Breast epithelium (tissue), 3 donors: ENCODE data around the gene PCDH15.

Source experiments
- POLR2A ChIP-seq: fragments of 450-650 bp; IDR thresholded peaks from one replicate; pipeline ENCODE4 v1.6.1; 2016; ENCODE audit warnings: antibody characterized with exemption, mild to moderate bottlenecking, moderate library complexity
- POLR2AphosphoS5 ChIP-seq, 3 donors: sonication (generic); formaldehyde crosslinking; IDR thresholded peaks; one replicate each; pipeline ENCODE4 v1.6.1; 2017; ENCODE audit warnings: antibody characterized with exemption in 3 of 3
- TF ChIP-seq, protein P1 (sequence below), 3 donors: fragments of 450-650 bp; IDR thresholded peaks; one replicate each; pipeline ENCODE4 v1.5.1; 2016 to 2017; ENCODE audit warnings: antibody characterized with exemption in 3 of 3, mild to moderate bottlenecking in 3 of 3, moderate library complexity in 3 of 3

DNA sequence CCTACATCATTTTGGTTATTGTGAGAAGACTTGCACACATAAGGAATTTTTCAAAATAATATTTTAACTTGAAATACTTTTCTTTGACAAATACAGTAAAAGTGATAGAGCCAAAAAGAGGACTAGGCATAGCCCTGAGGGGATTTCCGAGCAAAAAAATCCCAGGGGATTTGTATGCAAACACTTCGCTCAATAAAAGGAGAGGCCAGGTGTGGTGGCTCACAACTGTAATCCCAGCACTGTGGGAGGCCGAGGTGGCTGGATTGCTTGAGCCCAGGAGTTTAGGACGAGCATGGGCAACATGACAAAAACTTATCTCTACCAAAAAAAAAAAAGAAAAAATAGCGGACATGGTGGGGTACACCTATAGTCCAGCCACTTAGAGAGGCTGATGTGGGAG lies 193.0 kb downstream of the PCDH15 start:
- TF ChIP-seq, protein P1, sequence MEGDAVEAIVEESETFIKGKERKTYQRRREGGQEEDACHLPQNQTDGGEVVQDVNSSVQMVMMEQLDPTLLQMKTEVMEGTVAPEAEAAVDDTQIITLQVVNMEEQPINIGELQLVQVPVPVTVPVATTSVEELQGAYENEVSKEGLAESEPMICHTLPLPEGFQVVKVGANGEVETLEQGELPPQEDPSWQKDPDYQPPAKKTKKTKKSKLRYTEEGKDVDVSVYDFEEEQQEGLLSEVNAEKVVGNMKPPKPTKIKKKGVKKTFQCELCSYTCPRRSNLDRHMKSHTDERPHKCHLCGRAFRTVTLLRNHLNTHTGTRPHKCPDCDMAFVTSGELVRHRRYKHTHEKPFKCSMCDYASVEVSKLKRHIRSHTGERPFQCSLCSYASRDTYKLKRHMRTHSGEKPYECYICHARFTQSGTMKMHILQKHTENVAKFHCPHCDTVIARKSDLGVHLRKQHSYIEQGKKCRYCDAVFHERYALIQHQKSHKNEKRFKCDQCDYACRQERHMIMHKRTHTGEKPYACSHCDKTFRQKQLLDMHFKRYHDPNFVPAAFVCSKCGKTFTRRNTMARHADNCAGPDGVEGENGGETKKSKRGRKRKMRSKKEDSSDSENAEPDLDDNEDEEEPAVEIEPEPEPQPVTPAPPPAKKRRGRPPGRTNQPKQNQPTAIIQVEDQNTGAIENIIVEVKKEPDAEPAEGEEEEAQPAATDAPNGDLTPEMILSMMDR (IDR thresholded peaks at IDR 0.05) = no peak
- no peak for TF ChIP-seq POLR2A
- no peak for TF ChIP-seq POLR2AphosphoS5 (IDR thresholded peaks at IDR 0.05)
